Measurements from ENCODE around the gene RASGRF1. TPM values are rescaled to one million over a fixed set of nuclear protein-coding genes. Genes with fewer than 3 reads are reported as not detected.

The RASGRF1 gene
- total RNA-seq, 2 donors from 2014 or later: not detected

DNA sequence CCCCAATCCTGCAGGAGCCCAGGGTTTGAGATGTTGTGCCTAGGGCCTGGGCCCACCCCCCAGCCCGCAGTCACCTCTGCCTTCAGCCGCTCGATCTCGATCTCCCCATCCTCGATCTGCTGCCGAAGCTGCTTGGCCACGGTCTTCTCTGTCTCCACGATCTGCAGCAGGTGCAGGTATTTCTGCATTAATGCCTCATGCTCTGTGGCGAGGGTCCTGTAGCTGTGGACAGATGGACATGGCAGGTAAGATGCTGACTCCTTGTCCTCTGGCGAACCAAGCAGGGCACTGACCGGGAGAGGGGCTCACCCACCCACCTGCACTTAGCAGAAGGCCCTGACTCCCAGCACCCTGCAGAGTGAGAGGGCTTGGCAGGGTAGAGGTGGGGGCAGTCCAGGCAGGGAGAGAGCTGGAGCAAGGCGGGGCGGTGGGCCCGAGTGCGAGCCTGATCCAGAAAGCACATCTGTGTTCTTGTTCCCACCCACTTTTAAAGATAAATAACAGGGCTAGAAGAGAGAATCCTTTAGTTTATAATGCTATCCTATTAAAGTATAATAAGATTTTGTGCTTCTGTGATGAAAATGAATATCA is 32.2 kb downstream of the RASGRF1 start:
- Mint-ChIP-seq H3K9me3 (no peaks in the 10 kb centered on the region), H3K36me3 (no peaks in the 10 kb centered on the region), H3K27ac (no peak overlapping the region)
- ATAC-seq (no peak), DNase-seq (ENCODE audit: low spot score in 2 of 2) (no peak)

DNA sequence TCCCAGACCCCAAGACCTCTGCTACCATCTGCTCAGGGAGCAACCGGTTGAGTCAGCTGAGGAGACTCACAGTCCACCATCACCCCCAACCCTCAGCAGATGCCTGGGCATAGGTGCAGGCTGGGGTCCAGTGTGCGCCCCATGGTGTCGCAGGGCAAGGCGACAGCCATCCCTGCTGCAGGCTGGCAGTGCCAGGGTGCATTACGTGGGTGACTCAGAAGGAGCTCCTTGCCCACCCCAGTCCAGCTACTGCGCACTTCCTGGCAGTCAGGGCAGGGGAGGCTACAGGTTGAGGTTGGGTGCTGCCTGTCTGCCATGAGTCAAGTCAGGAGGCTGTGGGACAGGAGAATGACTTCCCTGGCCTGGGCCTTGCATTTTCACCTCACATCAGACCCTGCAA is 33.5 kb downstream of the RASGRF1 start:
- no peak for DNase-seq (ENCODE audit: low spot score in 2 of 2)
- H3K36me3 Mint-ChIP-seq: no peaks in the 10 kb centered on the region

GRCh38 chr15:79054350-79054749 is 36.2 kb downstream of the RASGRF1 start:
- ATAC-seq (no peak), DNase-seq (ENCODE audit: low spot score in 2 of 2) (no peak)
- Mint-ChIP-seq H3K9me3 (no peaks in the 10 kb centered on the region), H3K36me3 (no peaks in the 10 kb centered on the region), H3K27ac (no peak overlapping the region)

More for the DNA sequence above, 33.5 kb downstream of the RASGRF1 start:
- ATAC-seq: no peak
- no peak overlapping the region for H3K27ac Mint-ChIP-seq
- H3K9me3 Mint-ChIP-seq: no peaks in the 10 kb centered on the region

DNA sequence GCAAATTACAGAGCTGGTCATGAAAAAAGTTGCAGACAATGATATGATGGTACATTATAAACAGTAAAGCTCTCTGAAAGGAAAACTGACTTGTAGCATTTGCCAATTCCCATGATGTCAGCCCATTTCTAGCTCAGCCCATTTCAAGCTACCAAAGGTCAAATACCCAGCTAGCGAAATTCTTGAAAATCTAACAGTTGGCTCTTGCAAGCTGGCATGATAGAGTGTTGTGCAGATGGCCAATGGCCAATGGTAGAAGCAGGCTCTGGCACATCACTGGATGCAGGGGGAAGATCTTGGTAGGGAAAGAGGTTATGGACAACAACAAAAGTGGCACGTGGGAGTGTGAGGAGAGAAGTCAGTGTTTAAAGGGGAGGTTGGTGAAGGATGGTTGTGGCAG is 36.7 kb downstream of the RASGRF1 start:
- Mint-ChIP-seq H3K9me3 (no peaks in the 10 kb centered on the region), H3K27ac (no peak overlapping the region), H3K36me3 (no peaks in the 10 kb centered on the region)
- DNase-seq (ENCODE audit: low spot score in 2 of 2) (no peak), ATAC-seq (no peak)

DNA sequence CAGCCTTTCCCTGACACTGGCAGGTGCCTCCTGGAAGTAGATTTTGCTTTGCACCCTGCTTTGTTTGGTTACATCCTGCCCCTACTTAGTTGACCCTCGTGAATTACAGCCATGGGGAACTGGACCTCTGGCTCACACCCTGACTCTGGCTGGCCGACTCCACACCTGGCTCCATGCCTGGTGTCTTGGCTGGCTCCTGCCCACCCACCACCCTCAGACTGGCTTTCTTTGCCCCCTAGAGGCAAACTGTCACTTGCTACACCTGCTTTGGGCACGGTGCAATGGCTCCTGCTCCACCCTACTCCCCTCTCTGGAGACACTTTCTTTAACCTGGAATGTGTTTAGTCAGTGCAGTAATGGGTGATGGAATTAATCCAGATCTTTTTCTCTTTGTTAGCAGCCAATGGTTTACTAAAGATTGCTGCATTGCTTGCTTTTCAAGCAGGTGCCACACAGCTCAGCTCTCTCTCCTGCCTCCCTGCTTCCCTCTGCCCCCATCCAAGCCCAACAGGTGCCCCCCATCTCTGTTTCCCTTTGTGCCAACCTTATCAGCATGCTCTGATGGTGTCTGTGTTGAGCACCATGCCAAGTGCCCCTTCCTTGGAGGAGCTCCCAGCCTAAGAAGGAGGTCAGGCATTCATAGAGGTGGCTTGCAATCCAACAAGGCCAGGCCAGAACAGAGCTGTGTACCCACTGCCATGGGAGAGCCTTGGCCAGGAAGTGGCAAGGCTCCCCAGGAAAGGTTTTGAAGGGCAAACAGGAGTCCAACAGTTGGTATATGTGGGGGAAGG is 38.4 kb downstream of the RASGRF1 start:
- DNase-seq (ENCODE audit: low spot score in 2 of 2): no peak
- no peaks in the 10 kb centered on the region for H3K9me3 Mint-ChIP-seq
- no peak for ATAC-seq
- no peak overlapping the region for H3K27ac Mint-ChIP-seq
- H3K36me3 Mint-ChIP-seq: no peaks in the 10 kb centered on the region

DNA sequence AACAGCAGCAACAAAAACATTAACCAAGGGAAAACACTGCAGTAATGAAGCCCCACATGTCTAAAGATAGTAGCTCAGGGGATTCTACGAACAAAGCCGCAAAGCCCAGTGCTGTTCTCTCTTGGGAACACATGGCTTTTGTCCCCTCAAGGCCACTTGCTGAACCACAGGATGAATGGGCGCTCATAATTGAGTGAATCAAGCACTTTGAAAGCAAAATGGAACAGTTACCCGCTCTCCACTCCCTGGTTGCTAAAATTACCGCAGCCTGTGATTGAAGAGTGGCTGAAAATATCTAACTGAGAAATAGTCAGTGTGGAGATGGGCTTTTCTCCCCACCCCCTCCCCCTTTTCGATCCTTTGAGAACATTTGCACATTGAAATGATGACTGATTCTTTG is 39.6 kb downstream of the RASGRF1 start:
- ATAC-seq (no peak), DNase-seq (ENCODE audit: low spot score in 2 of 2) (no peak)
- no peak overlapping the region for H3K27ac Mint-ChIP-seq
- no peaks in the 10 kb centered on the region for H3K36me3 Mint-ChIP-seq
- no peaks in the 10 kb centered on the region for H3K9me3 Mint-ChIP-seq

DNA sequence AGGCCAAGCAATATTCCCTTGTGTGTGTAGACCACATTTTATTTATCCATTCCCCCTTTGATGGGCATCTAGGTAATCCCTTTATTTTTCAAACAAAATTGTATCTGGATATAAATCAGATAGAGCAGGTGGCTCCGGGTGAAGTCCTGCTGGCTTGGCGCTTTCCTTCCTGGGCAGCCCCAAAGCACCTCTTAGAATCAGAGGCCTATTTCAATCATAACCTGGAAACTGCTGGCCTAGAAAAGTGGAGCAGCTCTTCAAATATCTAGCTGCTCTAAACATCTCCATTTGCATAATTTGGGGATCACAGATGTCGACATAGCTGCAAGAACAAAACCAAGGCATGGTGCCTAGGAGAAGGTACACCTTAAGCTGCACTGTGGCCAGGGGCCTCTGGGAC is 40.2 kb downstream of the RASGRF1 start:
- Mint-ChIP-seq H3K36me3 (no peaks in the 10 kb centered on the region), H3K9me3 (no peaks in the 10 kb centered on the region), H3K27ac (no peak overlapping the region)
- DNase-seq (ENCODE audit: low spot score in 2 of 2) (no peak), ATAC-seq (no peak)

DNA sequence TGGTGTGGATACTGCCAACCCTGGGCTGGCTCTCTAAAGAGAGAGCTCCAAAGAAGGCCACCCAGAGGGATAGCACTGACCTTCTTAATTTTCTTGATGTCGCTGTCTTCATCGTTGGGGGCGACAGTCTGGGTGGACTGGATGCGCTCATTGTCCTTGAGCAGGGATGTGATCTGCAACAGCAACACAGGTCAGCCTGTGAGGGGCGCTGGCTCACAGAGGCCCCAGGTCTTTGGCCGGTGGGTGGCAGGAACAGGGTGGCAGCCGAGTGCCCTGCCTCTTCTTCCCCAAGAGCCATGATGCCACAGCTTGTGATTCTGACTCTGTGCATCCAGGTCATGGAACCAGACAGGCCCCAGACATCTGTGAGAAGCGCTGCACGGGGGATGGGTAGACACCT is 41.2 kb downstream of the RASGRF1 start:
- Mint-ChIP-seq H3K36me3 (no peaks in the 10 kb centered on the region), H3K9me3 (no peaks in the 10 kb centered on the region), H3K27ac (no peak overlapping the region)
- ATAC-seq (no peak), DNase-seq (ENCODE audit: low spot score in 2 of 2) (no peak)

DNA sequence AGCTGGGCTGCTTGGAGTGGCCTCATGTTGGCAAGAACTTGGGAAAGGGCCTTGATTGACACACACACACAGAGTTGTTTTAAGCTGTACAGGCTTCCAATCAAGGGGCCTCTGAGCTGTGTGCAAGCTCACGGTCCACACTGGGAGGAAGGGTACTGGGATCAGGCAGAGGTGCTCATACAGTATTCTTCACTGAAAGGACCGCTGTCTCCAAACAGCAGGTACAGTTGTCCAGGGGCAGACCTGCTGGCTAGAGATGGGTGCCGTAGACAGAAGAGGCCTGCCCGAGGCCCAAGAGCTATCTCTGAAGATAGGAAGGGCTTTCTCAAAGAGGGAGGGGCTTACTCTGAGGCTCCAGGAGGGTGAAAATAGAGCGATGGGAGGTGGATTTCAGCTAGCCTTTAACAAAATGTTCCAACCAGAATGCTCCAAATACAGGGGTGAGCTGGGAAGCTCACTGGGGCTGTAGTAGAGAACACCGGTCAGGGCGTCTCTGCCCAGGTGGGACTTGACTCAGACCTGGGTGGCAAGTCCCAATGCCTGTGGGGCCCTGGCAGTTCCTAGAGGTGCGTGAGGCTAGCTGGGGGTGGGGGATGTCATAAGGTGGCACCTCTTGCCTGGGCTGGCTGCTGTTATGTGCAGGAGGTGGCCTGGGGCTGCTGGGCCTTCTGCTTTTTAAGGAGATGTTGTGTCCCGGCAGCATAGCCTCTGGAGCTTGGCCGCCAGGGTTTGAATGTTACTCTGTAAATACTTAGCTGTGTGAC is 42.7 kb downstream of the RASGRF1 start:
- ATAC-seq: no peak
- no peaks in the 10 kb centered on the region for H3K36me3 Mint-ChIP-seq
- no peak overlapping the region for H3K27ac Mint-ChIP-seq
- DNase-seq (ENCODE audit: low spot score in 2 of 2): no peak
- peaks cover 0 to 3% of the 10 kb centered on the region in 2 donors for H3K9me3 Mint-ChIP-seq

DNA sequence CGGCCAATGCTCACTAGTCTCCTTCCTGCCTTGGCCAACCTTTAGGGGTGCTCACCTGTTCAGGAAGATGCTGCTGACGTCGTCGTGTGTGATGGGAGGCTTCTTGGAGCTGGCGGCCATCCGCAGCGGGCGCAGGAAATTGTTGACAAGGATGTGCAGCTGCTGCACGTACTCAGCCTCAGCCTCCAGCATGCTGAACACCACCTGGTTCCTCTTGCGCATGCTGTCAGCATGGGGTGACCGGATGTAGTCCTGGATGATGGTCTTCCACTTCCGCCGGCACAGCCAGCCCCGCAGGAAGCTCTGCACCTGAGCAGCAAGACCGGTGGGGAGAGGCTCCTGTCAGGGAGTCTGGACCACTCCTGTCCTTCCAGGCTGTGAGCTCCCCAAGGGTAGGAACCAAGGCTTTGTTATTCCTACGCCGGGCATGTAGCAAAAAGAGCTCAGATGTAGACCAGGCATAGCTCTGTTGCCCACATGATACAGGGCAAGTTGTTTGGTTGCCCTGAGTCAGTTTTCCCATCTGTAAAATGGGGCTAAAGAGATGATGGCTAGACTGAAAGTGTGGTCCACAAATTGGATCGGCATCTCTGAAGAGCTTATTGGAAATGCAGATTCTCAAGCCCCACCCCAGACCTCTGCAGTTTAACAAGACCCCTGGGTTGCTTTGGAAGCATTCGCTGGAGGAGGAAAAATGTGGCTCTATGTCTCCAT is 43.7 kb downstream of the RASGRF1 start:
- peaks cover 0 to 4% of the 10 kb centered on the region in 2 donors for H3K36me3 Mint-ChIP-seq
- no peak for ATAC-seq
- no peak for DNase-seq (ENCODE audit: low spot score in 2 of 2)
- no peak overlapping the region for H3K27ac Mint-ChIP-seq
- peaks cover 3 to 4% of the 10 kb centered on the region in 2 donors for H3K9me3 Mint-ChIP-seq

- H3K9me3 Mint-ChIP-seq: peaks cover 3 to 4% of the 10 kb centered on the region in 2 donors
These were observed 45.5 kb downstream of the RASGRF1 start for GRCh38 chr15:79045041-79045440.

DNA sequence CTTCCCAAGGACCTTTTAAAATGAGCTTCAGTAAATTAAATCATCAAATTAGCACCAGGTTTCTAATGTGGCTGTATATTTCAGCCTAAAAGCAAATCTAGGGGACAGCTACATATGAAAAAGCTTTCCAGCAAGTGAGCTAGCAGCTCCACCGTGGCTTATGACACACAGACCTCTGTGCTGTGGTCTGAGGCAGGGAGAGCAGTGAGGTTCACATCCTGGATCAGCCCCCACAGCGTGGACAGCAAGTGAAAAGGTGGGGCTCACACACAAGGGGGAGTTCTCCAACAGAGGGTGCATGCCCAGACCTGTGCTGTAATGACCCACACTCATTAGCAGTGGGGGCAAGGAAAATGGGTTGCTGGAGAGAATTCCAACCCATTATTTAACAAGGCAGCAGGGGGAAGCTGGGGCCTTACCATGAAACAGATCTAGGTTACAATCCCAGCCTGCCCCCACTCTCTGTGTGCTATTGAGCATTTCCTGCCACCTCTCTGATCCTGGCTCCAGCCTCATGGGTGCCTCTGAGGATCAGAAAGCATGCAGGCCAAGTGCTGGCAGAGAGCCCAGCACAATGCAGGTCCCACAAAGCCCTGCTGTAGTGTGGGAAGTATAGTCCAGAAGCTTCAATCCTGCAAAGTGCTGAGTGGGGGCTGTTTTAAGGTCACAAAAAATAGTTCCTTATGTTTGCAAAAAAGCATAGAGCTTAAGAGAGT is 48.2 kb downstream of the RASGRF1 start:
- peaks cover 3 to 4% of the 10 kb centered on the region in 2 donors for H3K9me3 Mint-ChIP-seq
- ATAC-seq: no peak
- no peak overlapping the region for H3K27ac Mint-ChIP-seq
- peaks cover 0 to 5% of the 10 kb centered on the region in 2 donors for H3K36me3 Mint-ChIP-seq
- DNase-seq (ENCODE audit: low spot score in 2 of 2): no peak

More at GRCh38 chr15:79045041-79045440, 45.5 kb downstream of the RASGRF1 start:
- DNase-seq (ENCODE audit: low spot score in 2 of 2) (no peak), ATAC-seq (no peak)
- Mint-ChIP-seq H3K27ac (no peak overlapping the region), H3K36me3 (peaks cover 0 to 5% of the 10 kb centered on the region in 2 donors)

DNA sequence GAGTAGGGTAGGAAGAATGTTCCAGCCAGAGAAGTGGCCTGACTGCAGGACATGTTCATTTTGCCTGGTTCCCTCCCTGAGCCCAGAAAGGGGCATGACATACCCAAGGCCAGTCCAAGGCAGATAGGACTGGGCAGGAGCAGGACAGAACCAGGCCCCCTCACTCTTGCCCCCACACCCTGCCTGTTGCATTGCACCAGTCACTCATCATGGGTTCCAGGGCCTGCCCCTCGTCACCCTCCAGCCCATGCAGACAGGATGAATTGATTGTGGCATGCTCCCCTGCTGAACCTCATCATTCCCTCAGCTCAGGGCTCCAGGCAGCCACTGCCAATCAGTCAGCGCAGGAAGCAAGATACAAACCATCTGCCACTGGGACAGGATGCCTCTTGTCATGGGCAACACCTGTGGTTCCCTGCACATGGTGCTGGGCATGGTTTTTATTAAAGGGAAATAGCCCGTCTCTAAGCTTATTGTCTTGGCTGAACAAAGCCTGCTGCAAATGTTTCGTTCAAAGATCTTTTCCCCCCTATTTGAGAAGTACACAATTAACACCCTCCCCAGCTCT is 48.9 kb downstream of the RASGRF1 start:
- ATAC-seq: no peak
- H3K9me3 Mint-ChIP-seq: peaks cover 3 to 4% of the 10 kb centered on the region in 2 donors
- DNase-seq (ENCODE audit: low spot score in 2 of 2): no peak
- no peak overlapping the region for H3K27ac Mint-ChIP-seq
- peaks cover 0 to 5% of the 10 kb centered on the region in 2 donors for H3K36me3 Mint-ChIP-seq

GRCh38 chr15:79037848-79038247 is 52.7 kb downstream of the RASGRF1 start:
- ATAC-seq (no peak), DNase-seq (ENCODE audit: low spot score in 2 of 2) (no peak)
- Mint-ChIP-seq H3K36me3 (peaks cover 0 to 5% of the 10 kb centered on the region in 2 donors), H3K27ac (no peak overlapping the region), H3K9me3 (peaks cover 0 to 4% of the 10 kb centered on the region in 2 donors)

DNA sequence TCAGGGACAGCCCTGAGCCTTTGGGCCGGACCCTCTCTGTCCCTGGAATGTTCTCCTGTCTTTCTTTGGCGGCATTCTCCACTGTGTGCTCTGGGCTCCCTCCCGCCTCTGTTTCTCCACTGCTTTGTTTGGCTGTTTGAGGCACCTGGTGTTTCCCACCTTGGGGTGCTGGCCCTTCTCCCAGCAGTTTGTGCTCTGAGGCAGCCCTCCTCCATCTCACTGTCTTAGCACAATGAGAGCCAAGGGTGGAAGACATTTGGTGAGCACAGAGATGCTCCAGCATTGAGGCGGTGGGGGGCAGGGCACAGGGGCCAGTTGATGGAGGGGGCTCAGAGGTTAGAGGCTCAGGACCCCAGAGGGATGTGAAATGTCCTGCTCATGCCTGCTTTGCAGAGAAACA is 54.3 kb downstream of the RASGRF1 start:
- no peak for DNase-seq (ENCODE audit: low spot score in 2 of 2)
- no peak for ATAC-seq
- Mint-ChIP-seq H3K36me3 (no peaks in the 10 kb centered on the region), H3K27ac (no peak overlapping the region), H3K9me3 (no peaks in the 10 kb centered on the region)

DNA sequence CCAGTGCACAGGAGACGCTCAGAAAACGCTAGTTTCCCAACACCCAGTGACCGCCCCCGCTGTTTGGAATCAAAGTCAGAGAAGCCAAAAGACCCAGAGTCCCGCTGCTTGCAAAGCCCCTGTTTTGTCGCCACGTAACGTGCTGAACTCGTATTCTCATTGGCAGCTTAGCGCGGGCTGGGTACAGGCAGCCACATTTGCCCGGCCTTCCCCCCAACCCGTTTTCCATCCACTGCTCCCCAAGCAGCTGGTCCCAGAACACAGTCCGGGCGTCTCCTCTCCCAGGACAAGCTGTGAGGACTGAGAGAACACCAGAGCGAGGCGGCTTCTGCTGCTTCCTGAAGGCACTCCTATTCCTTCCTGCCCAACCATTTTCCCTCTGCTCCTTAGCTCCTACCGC is 54.8 kb downstream of the RASGRF1 start:
- Mint-ChIP-seq H3K9me3 (no peaks in the 10 kb centered on the region), H3K27ac (no peak overlapping the region), H3K36me3 (no peaks in the 10 kb centered on the region)
- ATAC-seq (no peak), DNase-seq (ENCODE audit: low spot score in 2 of 2) (no peak)
